ENCODE results near the gene PLG.

DNA sequence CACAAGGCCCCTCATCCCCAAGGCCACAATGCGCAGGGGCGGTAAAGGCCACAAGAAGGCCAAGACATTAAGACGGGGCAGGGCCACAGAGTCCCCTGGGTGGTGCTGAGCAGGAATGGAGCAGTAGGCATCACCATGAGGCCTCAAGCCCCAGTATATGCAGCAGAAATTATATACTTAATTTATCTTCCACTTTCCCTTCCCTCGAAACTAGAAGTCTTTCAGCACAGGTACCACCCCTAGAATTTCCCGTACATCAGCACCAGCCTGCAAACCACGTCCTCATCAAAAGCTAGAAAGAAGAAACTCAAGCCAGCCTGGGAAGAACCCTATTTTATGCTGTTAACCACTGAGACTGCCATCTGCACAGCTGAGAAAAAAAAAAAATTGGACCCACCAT is 89.4 kb downstream of the PLG start:
- TF ChIP-seq, protein P1, sequence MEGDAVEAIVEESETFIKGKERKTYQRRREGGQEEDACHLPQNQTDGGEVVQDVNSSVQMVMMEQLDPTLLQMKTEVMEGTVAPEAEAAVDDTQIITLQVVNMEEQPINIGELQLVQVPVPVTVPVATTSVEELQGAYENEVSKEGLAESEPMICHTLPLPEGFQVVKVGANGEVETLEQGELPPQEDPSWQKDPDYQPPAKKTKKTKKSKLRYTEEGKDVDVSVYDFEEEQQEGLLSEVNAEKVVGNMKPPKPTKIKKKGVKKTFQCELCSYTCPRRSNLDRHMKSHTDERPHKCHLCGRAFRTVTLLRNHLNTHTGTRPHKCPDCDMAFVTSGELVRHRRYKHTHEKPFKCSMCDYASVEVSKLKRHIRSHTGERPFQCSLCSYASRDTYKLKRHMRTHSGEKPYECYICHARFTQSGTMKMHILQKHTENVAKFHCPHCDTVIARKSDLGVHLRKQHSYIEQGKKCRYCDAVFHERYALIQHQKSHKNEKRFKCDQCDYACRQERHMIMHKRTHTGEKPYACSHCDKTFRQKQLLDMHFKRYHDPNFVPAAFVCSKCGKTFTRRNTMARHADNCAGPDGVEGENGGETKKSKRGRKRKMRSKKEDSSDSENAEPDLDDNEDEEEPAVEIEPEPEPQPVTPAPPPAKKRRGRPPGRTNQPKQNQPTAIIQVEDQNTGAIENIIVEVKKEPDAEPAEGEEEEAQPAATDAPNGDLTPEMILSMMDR (conservative IDR thresholded peaks at IDR 0.05 in 1 of 2, IDR thresholded peaks at IDR 0.05 in 1 of 2; ENCODE audit: low read depth in 1 of 2, low read length in 2 of 2) = no peak
- TF ChIP-seq EZH2 (IDR thresholded peaks at IDR 0.05; ENCODE audit: low read length, missing control alignments) = no peak

Data from fibroblast of lung (primary cell).